Activated CD4-positive, CD25-positive, alpha-beta regulatory T cell treated with anti-CD3 and anti-CD28 coated beads, Interleukin-2, amount 50 U/mL, for 24 hours (primary cell): Measurements from ENCODE around the gene RAX2.
A peak's percentile ranks its signal among the peaks of the same experiment; 100 is the strongest.
"Not testable (repeated sequence)": the region's sequence is repeated elsewhere in the genome, so short reads cannot be mapped to it uniquely, and the experiment has no call there.

ENCODE experiments used
- ATAC-seq, 2 donors: fragments of 150-1000 bp; cut with Tn5 transposase; one replicate each; pipeline ENCODE4 v1.10.0; 2021; ENCODE audit warnings: mild to moderate bottlenecking in 1 of 2, moderate library complexity in 1 of 2

The RAX2 gene

DNA sequence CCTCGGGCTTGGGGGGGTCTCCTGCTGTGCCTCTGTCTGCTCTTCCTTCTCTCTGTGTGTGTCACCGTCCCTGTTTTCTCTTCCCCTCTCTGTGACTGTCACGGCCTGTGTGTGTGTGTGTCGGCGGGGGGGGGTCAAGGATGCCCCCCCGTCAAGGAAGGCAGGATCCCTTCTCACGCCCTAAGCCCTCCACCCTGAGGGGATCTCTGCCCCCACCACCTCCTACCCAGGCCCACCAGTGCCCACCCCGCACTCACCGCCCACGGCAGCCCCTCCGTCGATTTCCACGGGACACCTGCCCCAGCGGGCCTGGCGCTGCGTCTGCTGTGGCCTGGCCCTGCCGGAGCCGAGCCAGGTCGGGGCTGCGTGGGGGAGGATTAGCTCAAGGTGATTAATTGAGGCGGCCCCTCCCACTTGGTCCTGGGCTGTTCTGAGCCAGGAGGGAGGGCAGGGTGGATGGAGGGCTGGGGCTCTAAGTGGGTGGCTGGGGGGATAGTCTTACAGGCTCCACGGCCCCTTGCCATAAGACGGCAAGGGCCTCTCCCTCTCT, at the start of gene RAX2:
Gene RAX2 (minus strand): TSS at position 323 of the 550 bp plus-strand sequence. CDS start 486 bp downstream, outside the sequence.
- ATAC-seq: no peak

DNA sequence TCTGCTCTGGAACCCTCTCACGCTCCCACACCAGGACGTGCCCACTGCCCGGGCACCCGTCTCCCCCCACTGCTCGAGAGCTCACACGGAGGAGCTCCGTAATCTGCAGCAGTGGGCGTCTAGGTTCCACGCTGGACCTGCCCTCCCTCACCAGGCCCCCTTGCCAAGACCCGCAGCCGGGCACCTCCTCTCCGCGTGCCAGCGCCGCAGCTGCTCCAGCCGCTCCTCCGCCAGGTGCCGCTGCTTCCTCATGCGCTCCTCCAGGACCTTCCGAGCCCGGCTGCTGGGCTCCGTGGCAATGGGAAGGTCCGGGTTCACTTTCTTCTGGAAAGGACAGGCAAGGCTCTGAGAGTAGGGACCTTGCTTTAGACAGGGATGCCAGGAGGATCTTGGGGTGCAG, 49.1 kb upstream of the RAX2 start:
- ATAC-seq: no peak

DNA sequence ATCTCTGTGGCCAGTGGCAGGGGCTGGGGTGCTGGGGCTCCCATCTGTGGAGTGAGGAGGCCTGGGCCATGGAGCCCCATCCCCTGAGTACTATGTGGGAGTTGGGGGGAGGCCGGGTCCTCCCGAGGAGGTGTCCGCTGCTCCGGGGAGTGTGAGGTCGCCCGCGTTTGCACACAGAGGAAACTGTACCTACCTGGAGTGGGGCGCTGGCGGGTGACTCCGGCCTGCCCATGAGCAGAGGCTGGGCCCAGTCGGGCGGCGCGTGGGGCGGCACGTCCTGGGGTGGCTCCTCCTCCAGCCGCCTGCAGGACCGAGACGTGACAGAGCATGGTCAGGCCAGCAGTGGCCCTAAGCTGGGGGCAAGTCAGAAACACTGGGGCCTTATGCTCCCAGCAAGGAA, 48.0 kb upstream of the RAX2 start:
- ATAC-seq: no peak

DNA sequence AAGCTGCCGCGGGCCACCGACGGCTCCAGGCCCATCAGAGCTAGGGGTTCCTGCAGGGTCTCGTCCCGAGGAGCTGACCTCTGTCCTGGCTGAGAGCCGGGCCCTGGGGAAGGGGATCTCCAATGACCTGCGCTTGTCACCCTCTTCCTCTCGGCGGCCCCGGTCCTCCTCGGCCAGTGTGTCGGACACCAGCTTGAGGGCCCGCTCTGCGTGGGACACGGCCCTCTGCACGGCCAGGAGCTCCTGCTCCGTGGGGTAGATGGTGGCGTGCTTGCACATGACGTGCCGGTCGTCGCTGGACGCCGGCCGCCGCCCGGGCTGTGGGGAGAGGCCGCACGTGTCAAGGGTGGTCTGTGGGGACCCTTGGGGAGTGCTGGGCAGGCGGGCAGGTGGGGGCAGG, 46.9 kb upstream of the RAX2 start:
- ATAC-seq: no peak

GRCh38 chr19:3818466-3818865, 46.4 kb upstream of the RAX2 start:
- peak; percentile 66 to 83 for ATAC-seq

DNA sequence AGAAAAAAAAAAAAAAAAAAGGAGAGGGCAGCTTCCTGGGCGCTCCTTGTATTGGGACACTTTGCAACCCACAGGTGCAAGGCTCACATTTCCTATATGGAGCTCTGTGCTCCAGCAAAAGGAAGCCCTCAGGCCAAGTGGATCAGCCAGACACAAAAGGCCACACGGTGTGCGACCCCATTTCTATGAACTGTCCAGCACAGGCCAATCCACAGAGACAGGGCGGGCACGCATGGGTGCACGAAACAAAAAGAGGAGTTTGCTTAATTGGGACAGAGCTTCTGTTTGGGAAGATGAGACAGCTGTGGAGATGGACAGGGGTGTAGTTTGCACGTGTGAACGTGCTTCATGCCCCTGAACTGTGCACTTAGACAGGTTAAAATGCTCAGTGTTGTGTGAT, 45.7 kb upstream of the RAX2 start:
- no peak for ATAC-seq

- no peak for ATAC-seq
Measured at GRCh38 chr19:3816566-3817218, 44.7 kb upstream of the RAX2 start.

- not testable (repeated sequence) for ATAC-seq
Measured at GRCh38 chr19:3816148-3816547, 44.1 kb upstream of the RAX2 start.

- no peak for ATAC-seq
Measured at GRCh38 chr19:3814648-3815047, 42.6 kb upstream of the RAX2 start.

- no peak for ATAC-seq
Measured at GRCh38 chr19:3813473-3814392, 41.7 kb upstream of the RAX2 start.

- no peak for ATAC-seq
Measured at GRCh38 chr19:3810708-3811355, 38.8 kb upstream of the RAX2 start.

DNA sequence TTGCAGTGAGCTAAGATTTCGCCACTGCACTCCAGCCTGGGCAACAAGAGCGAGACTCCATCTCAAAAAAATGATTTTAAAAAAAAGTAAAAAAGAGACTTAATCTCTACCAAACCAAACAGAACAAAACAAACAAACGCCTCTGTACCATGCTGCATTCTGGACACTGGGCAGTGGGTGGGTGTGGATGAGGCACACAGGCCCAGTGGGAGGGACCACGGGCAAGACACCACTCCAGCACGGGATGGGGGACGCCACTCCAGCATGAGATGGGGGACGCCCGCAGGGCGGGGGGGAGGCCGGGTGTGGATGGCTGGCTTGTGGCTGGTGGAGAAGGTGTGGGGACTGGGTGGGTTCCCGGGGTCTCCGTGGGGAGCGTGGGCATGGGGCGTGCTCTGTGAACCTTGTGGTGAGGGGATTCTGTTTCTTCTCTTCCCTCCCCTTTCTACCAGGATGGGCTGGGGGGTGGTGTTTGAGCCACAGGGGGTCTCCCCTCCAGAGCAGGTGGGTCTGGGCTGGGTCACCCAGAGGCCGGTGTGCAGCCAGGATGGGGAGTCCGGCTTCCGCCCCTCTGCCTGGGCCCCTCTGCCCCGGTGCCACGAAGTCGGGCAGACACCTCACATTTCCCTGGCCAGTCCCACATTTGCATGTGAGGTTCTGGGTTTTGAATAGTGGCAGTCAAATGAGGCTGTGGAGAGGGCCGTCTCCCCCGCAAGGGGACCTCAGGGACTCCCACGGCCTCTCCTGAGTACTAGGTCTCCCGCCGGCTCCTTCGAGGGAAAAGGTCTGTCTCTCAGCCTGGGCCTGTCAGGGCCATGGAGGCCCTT, 38.1 kb upstream of the RAX2 start:
- ATAC-seq: no peak

GRCh38 chr19:3808420-3809143, 36.6 kb upstream of the RAX2 start:
- ATAC-seq: no peak

- no peak for ATAC-seq
Measured at GRCh38 chr19:3807574-3808354, 35.7 kb upstream of the RAX2 start.

DNA sequence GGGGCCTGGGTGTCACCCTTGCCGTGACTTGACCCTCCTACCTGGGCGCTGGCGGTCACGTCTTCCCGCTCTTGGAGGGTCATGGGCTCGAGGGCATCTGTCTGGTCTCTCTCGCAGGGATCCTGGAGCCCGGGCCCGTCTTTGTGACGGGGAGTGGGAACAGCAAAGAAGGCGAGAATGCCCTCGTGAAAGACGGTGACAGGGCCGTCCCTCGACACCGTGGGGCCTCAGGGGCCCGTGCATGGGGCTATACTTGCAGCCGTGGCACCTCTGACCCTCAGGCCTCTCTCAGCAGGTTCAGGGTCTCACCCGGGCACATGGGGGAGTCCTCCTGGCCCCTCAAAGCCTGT, 35.1 kb upstream of the RAX2 start:
- ATAC-seq: no peak

DNA sequence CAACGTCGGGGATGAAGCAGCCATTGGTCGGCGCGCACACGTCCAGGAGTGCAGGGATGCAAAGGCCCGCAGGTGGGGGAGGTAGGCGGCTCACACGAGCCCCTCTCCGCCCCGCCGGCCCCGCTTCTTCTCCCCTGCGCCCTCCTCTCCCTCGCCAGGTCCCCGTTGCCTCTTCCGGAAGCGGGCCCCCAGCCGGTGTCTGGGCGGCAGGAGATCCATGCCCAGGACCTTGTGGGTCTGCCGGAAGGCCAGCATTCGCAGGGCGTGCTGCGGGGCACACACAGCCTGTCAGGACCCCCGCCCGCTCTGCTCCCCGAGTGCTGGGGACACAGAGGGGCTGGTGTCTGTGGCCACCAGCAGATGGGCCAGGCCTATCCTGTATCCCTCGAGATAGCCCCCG, 33.8 kb upstream of the RAX2 start:
- no peak for ATAC-seq

DNA sequence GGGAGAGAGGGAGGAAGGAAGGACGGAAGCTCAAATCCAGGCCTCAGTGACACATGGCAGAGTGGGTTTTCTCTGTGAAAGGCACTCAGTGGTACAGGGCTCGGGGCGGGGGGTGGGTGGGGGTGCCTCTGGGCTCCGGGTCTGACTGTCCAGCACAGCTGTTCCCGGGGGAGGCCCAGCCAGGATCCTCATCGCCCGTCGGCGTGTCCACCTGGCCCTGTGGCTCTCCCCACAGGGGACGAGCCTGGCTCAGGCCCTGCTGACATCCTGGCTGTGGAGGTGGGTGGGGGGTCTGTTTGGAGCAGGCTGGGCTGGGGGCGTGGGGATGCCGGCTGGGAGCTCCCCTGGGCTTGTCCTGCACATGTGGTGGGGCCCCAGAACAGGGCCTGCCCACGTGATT, 32.4 kb upstream of the RAX2 start:
- ATAC-seq: no peak

- no peak for ATAC-seq
Measured at GRCh38 chr19:3803986-3804385, 32.0 kb upstream of the RAX2 start.

- no peak for ATAC-seq
Measured at GRCh38 chr19:3803114-3803888, 31.3 kb upstream of the RAX2 start.
